Inflammatory macrophage treated with lipopolysaccharide for 4 hours (primary cell): ENCODE results near the gene TIGD3.

Source experiments
- DNase-seq: peaks from one replicate; pipeline ENCODE4 v3.0.0-alpha.2; 2020

TIGD3 gene, protein sequence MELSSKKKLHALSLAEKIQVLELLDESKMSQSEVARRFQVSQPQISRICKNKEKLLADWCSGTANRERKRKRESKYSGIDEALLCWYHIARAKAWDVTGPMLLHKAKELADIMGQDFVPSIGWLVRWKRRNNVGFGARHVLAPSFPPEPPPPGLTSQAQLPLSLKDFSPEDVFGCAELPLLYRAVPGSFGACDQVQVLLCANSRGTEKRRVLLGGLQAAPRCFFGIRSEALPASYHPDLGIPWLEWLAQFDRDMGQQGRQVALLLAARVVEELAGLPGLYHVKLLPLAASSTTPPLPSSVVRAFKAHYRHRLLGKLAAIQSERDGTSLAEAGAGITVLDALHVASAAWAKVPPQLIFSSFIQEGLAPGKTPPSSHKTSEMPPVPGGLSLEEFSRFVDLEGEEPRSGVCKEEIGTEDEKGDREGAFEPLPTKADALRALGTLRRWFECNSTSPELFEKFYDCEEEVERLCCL

DNA sequence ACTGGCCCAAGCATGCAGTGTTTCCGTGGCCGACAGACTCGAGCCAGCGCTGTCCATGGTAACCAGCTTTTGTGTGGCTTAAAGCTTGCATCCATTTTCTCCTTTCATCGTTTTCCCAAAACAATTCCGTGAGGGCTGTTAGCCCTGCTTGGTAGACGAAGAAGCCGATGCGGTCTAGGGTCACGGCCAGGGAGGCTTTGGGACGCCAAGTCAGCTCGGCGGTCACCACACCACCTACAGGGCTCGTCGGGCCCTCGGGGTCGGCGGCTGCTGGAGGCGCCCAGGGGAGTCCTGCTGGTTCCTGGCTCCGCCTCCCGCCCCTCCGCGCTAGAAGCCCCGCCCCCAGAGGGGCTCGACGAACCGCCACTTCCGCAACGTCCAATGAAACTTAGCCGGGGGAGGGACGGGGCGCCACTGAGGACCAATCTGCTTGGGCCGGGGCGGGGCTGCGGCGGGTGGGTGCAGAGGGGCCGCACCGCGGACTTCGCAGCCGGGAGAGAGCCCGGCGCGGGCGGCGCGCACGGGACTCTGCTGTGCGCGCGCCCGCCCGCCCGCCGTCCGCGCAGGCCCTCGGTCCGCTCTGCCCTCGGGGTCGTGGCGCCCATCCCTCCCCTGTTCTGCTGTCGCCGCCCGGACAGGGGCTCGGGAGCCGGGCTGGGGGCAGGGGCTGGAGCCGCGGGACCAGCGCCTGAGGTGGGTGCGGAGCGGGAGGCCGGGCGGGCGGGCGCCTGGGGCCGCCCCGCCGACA, at the start of gene TIGD3:
Gene TIGD3, plus strand, starts transcription at position 487 of the 748 bp plus-strand sequence. CDS start 1,058 bp downstream, outside the sequence.
- DNase-seq = peak; percentile 92

DNA sequence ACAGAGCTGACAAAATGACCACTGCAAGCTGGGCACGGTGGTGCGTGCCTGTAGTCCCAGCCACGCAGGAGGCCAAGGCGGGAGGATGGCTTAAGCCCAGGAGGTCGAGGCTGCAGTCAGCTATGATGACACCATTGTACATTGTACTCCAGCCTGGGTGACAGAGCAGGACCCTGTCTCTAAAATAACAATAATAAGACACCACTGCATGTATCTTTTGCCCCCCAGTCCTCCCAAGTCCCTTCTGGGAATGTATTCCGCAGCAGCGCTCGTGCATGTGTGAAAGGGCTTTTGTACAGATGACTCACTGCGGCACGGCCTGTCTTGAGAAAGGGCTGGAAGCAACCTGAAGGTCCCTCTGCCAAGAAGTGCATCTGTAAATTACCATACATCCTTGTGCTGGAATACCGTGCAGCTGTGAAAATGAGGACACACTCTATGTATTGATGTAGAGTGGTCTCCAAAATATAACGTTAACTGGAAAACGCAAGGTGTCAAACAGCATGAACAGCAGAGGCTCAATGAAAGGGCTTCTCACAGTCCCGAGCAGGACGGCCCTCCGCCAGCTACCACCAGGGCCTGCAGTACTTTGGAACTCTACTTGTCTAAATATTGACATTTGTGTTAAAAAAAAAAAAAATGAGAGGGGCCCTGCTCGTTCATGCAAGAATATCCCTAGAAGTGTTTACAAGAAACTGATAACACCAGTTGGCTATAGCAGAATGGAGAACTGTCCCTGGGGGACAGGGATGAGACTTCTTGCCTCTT, 48.9 kb upstream of the TIGD3 start:
- no peak for DNase-seq

DNA sequence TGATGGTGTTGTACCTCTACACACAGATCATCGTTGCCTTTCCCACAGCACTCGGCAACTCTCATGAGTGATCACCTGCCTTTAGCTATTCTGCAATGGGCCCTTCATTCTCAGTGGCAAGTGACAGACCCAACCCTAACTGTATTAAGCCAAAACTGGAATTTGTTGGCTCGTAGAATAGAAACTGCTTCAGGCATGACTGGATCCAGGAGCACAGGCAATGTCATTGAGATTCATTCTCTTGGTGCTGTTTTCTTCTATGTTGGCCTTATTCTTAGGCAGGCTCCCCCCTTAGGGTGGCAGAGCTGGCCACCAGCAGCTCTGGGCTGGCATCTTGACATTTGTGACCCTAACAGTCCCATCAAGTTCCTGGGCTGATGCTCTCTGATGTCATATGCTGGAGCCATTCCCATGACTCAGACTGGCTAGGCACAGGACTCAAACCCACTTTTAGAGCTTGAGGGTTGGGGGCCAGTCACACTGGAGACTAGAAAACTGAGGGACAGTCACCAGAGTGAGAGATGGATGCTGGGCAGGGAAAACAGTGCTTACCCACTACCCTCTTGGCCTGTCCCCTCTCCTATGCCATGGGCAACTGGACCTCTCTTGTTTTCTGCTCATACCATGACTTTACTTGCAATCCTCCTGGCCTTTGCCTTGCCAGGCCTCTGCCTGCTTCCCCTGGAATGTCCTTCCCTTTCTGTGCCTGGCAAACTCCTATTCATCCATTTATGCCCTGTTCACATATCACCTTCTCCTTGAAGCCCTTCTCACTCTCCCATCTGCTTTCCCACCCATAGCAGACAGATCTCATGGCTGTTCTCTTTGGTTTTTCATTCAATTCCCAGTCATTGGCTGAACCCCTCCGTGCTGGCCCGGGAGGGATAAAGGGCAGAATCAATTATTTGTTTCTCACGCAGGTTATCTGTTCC, 47.0 kb upstream of the TIGD3 start:
- peak; percentile 62 for DNase-seq

DNA sequence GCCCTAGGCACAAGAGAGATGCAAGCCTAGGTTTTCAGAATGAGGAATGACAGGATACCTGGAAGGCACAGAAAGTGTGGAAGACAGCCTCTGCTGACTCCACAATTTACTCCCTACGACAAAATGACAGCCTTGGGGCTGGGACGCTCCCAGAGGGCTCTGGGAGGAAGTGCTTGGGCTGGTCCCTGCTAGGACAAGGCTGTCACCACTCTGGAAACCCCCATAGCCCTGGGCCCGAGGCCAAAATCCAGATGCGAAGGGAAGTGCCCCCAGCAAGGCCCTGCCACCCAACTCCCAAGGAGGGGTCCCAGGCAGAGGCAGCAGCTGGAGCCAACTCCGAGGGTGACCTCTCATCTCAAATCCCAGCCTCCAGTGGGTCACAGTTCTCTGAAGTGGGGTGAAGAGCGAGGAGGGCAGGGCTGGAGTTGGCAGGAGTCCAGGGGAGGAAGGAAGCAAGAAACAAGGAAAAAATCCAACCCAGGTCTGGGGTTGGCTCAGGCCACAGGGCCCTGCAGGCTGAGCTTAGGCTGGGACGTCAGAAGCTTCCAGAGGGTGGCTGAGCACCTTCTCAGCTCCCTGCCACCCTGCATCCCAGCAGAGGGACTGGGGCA, 46.2 kb upstream of the TIGD3 start:
- peak; percentile 94 for DNase-seq

DNA sequence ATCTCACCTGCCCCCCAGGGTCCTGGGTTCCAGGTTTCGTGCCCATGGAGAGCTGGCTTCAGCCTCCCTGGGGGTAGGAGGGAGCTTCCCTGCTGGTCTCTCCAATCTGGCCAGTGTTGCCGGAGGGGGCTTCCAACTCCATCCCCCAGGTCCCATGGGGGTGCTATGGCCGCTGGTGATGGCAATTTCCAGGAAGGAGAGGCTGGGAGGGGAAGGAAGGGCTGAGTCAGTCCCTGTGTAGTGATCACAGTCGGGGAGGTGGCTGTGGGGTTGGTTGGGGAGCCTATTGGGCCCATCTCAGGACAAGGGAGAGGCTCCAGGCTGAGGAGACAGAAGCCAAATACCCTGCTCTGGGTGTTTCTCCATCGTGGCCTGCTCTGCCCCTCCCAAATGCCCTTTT, 45.5 kb upstream of the TIGD3 start:
- DNase-seq = peak; percentile 41

DNA sequence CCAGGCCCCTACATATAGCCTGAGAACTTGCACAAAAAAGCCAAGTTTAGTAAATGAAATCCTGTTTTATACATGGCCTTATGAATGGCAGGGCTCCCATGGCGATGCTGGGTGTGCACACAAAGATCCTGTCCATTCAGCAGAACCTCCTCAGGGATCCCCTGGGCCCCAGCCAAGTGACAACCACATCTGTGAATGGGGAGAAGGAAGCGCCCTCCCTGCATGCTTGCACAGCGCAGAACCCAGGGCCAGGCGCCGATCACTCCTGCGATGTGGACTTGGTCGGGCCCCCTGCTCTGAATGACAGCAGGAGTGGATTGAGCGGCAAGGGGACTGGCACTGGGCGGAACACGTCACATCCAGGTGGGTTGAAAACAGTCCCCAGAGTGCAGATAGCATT, 44.3 kb upstream of the TIGD3 start:
- DNase-seq = no peak

DNA sequence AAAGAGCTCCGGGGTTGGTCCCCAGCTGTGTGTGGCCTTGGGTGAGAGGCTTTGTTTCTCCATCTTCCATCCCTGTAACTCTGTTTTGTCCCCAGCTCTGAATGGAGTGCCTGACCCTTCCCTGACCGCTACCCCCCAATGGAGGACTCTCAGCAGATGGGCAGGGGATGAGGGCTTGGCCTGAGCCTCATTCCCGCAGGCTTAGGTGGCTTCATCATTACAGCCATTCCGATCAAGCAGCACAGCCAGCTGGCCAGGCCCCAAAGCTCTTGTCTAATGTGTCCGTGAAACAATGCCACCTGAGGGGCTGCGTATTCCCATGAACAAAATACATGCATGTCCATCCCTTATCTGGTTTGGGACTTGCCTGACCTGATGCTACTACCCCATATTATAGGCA, 43.8 kb upstream of the TIGD3 start:
- DNase-seq = no peak

DNA sequence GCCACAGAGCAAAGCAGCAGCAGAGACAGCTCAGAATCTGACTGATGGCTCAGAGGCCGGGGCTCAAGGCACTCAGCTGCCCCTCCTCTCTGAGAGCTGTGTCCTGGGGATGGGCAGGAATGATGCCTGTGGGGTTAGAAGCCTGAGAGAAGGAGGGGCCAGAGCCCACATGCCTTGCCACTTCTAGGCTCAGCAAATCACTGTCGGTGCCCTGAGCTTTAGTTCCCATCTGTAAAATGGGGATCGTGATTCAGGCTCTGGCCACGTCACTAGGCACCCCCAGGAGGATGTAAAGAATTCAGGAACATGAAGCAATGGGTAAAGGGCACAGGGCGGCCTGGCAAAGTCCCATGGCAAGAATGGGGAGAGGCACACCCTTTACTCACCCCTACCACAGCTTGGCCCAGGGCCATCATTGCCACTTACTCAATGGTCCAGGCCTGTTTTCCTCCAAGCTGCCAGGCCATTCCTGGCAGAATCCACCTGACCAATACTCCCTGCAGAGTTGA, 43.3 kb upstream of the TIGD3 start:
- DNase-seq = peak; percentile 73

DNA sequence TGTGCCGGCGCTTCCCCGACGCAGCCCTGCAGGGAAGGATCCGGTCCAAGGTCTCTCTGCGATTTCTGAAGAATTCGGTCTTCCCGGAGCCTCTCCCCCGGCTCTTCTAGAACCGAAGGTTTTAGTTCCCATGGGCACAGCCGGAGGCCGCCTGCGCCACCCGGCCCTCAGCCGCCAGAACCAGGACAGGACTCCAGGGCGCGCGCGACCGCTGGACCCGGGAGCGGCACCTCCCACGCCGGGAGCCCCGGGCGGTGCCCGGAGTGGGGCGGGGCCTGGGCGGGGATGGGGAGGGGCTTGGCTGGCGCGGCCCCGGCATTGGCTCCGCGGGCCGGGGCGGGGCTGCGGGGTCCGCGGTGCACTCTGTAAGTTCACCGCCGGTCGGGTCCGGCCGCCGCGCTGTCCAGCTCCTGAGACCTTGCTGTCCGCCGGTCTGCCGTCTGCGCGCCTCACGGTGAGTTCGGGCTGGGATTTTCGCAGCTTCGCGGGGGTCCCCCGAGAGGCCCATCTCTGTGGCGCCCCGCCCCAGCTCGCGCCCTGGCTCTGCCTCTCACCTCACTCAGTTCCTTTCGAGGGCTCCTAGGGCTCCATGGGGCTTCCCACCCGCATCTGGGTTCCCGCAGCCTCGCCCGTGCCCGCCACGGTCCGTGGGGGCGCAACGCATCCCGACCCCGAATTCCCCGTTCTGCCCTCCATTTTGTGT, 39.9 kb upstream of the TIGD3 start, which contains the start of gene CDC42EP2:
Gene CDC42EP2, plus strand, starts transcription at position 366 of the 703 bp plus-strand sequence. CDS start 6,033 bp downstream, outside the sequence.
- DNase-seq = peak; percentile 88

DNA sequence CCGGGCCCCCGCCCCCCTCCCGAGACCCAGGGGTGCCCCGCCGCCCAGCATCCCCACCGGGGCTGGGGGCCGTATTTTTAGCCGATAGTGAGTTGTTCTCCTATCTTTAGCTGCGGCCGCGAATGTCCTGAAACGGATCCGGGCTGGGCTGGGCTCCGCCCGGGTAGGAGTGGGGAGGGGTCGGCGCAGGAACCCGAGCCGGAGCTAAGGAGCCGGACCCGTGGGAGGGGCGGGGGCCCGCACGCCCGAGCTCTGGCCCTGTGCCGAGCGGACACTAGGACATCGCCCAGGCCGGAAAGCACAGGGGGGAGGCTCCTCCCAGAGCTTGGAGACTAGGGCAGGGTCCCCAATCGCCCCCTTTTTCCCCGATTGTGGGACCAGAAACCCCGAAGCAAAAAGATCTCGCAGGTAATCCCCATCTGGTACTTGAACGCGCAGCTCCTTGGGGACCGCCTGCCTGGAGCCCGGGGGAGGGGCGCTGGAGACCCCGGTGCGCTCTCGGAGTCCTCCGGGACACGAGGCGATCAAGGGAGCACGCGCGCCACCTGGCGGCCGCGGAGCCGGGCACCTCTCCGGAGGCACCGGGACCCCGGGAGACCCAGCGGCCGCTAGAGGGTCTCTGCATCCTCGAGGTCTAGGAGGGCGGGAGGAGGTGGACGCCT, 39.2 kb upstream of the TIGD3 start:
- peak; percentile 68 for DNase-seq

DNA sequence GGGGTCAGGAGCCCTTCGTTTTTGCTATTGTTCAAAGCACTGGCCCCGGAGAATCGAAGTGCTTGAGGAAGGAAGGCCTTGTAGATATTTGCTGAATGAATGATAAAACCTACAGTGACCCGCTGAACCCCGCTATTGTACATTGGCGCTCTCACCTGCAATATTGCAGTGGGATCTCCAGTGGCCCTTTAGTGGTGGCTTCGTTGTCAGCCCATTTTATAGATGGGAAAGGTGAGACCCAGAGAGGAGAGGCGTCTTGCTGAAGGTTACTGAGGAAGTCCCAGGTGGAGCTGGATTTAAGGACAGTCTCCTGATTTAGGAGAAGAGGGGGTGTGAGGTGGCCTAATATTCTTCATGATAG, 38.7 kb upstream of the TIGD3 start:
- DNase-seq = no peak

DNA sequence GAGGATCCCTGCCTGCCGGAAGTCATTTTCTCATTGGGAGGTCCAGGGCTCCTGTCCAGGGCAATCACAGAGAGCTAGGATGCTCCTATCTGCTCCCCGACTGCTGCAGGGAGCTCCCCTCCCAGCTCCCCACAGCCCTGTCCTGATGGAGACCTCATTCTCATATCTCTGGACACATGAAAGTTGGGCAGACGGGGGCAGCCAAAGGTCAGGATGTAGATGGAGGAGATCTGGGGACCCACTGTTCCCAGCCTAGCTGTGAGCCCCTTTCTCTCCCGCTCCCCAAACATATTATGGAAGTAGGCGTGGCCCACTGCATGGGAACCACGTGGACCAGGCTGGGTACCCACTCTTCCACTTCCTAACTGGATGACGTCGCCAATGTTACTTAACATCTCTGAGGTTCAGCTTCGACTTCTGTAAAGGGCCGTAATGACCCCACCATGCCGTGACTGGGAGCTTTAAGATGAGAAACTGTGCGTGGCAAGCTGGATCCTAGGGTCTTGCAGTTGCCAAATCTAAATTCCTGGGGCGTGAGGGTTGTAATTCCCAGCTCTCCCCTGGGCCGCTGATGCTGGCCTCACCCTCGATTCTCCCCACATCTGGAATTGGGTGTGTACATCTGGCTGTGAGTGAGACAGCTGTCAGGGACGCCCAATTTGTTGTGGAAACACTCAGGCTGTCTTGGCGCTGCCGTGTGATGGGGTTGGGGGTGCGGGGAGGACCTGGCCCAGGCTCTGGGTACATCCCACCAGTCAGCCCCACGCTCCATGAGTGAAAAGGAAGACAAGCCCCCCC, 38.1 kb upstream of the TIGD3 start:
- peak; percentile 88 for DNase-seq

DNA sequence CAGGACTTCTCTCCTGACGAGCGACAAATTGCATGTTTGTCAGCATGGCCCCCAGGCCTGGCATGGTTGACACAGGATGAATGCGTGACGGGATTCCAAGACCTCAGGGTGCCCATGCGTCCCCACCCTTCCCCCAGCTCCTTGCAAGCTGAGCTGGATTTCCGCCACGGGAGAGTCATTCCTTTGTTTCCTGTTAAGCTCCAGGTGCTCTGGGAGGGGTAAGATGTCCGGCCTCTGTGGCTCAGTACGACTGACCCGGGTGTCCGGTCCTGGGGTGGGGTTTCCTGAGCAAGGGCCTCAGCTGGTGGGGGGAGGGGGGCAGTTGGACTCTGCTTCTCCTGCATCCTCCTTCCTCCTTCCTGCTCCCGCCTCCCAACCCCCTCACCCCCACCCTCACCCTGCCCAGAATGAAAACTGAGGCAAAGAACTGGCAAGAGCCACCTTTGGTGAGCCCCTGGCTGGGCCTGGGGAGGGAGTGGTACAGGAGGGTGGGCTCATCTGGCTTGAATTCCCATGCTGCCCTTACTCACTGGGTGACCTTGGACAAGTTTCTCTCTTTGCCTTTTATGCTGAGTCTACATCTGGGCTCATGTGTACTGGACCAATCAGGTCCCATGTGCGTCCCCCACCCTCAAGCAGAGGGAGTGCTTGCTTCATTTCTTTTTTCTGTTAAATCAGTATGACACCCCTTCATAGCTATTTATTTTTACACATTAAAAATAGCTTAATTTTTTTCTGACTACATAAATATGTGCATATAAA, 37.3 kb upstream of the TIGD3 start:
- DNase-seq = no peak

DNA sequence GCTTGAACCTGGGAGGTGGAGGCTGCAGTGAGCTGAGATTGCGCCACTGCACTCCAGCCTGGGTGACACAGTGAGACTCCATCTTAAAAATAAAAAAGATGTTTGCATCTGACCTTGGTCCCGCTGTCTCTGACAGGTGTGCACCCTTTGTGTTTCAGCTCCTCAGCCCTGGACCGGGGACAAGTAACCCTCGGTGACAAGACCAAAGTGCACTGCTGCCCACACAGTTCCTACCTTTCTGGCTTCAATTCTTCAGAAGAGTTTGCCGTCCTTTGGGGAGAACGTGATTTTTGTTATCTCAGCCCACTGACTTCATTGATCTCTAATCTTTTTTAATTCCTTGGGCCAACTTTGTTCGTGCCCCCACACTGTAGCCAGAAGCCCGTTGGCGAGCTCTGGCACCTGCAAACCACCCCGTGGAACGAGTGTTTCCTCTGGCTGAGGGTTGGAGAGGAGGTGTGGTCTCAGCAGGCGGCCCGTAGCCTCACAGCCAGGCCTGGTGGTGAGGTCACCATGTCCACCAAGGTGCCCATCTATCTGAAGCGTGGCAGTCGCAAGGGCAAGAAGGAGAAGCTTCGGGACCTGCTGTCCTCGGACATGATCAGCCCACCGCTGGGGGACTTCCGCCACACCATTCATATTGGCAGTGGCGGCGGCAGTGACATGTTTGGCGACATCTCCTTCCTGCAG, 34.0 kb upstream of the TIGD3 start:
- no peak for DNase-seq

DNA sequence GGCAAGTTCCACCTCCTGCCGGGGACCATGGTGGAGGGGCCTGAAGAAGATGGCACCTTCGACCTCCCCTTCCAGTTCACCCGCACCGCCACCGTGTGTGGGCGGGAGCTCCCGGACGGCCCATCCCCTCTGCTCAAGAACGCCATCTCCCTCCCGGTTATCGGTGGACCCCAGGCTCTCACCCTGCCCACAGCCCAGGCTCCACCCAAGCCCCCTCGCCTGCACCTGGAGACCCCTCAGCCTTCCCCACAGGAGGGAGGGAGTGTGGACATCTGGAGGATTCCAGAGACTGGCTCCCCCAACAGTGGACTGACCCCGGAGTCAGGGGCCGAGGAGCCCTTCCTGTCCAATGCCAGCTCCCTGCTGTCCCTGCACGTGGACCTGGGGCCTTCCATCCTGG, 33.5 kb upstream of the TIGD3 start:
- no peak for DNase-seq

DNA sequence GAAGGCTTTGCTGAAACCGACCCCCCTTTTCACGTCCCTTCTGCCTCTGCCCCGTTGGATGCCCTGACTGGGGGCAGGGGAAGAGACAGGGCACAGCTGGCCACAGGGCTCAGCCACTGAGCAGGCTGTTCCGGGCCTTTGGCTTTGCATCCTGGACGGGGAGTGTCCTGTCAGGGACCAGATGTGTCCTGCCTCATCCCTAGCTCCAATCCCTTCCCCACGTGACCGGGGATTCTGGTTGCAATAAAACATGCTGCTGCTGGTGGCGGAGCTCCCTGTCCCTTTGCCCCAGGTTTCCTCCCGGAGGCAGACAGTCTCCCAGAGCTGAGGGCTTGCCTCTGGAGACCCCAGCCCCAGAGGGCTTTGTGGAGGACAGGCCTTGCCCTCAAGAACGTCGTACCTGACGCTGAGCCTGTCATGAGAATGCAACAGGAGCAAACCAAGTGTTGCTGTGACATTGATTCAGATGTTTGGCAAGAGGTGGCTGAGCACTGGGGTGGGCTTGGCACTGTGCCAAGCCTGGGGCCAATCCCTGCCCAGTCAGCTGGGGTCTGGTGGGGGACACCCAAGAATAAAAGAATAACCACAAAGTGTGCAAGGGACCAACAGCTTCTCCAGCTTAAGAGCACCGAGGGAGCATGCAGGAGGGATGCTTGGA, 32.6 kb upstream of the TIGD3 start:
- no peak for DNase-seq

DNA sequence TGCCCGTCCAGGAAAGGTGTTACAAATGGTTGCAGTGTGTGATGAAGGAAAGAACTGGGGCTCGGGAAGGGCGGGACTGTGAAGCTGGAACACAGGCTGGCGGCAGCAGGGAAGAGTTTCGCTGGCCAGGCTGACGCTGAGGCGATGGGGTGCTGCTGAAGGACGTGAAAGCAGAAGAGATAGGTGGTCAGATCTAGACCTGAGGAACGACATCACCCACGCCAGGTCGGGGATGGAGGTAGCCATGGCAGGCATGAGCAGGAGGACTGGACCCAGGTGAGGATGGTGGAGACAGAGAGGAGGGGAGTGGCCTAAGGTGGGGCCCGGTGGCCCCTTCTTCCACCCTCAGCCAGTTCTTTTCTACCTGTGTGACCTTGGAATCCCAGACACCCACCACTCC, 30.7 kb upstream of the TIGD3 start:
- DNase-seq = no peak
